ENCODE measurements around the gene EYA4.

The EYA4 gene

GRCh38 chr6:133242637-133243585 is 1.8 kb downstream of the EYA4 start:
- DNase-seq: peak; percentile 58

DNA sequence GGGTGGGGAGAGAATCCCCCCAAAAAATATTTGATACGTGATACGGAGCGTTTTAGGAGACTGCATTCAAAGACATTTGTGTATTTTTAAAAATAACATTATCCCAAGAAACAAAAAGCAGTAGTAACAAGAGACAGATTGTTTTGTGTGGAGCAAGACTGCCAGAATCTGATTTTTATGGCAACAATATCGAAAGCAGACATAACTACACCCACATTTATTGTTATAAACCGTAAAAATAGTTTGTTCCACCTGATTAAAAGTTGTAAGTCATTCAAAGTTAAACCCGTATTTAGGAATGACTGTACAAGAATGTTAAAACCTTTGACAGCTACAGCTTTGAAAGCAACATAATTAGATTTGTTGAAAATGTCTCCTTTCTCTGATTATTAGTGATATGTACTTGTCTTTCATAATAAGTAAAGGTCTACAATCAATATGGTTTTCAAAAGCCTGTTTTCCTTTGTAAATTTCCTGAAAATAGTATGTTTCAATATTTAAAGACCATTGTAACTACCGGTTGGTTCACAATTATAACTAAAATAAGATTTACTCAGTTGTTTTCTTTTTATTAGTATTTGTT is 2.7 kb downstream of the EYA4 start:
- no peak for DNase-seq

DNA sequence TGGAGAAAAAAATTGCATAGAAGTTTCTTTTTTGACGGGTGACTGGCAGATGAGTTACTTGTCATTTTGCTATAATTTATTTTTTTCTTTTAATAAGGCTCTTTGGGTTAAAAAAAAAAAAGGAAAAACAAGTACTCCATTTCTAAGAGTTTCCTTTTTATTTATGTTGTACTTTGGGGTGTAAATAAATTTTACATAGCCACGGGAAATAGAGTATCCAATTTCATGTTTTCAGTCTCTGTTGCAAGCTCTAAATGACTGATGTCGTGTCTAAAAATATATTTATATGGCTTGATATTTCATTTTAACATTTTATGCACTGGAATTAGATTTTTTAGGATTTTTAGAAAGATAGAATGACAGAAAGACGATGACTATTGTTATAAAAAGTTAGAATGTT is 3.4 kb downstream of the EYA4 start:
- no peak for DNase-seq

DNA sequence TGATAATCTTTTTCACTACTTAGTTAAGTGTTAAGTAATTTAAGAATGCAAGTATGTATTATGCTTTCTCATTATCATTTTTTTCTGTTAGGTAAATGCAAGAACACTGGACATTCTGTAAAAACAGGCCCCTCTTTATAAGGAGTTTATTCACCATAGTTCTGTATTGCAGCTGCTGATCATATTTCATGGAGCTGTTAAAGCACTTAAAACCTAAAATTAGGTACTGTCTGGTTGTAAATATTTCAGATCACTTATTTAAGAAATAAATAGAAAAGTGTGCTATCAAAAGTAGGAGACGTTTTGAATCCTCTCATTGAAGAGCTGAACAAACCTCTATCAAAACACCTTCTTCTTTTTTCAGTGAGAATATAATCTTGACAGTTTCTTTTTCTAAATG is 3.9 kb downstream of the EYA4 start:
- no peak for DNase-seq

- DNase-seq: no peak
Measured at GRCh38 chr6:133245422-133245903, 4.3 kb downstream of the EYA4 start.

DNA sequence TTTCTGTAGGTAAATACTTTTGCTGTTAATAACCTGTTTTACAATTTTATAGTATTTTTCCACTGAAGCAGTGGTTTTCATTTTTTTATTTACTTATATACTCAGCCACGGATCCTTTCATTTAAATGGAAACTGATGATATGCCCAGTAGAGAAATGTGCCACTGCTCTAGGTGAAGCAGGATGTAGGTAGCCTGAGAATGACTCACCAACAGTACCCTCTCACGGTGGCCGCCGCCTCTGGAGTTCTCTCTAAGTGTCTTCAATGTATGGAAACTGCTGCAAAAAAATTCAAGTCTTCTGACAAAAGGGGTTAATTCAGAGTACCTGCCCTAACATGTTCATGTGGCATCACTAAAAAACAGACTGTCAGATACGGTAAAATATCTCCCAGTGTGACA is 6.4 kb downstream of the EYA4 start:
- no peak for DNase-seq

DNA sequence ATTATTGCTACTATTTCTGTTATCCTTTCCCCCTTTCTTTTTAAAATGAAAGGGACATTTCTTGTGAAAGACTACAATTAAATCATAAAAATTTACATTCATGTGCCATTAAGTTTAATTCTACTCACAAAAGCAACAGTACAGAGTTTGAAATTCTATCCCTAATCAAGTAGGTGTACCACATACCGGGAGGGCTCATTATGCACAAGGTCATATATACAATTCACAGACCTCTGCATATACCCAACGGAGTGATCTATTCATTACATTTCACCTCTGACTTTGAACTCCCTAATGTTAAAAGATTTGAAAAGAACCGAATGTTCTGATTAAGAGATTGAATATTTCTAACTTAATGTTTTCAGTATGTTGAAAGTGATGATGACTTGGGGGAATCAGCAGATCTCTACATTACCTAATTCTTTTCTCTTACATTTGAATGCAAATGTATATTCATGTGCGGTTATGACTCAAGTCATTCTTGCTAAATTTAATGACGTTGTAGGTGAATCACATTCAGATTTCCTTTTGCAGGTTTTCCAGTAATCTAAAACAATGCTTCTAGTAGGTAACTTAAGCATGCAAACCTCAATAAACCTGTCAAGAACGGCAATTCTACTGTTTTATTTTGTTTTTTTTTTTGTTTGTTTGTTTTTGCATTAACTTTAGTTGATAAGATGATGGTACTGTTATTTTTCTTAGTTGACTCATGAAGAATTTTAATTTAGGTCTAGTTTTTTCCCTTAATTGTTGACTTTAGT is 7.3 kb downstream of the EYA4 start:
- DNase-seq: no peak

- DNase-seq: no peak
Measured at GRCh38 chr6:133251688-133252087, 10.5 kb downstream of the EYA4 start.

- DNase-seq: no peak
Measured at GRCh38 chr6:133254552-133255228, 13.5 kb downstream of the EYA4 start.

DNA sequence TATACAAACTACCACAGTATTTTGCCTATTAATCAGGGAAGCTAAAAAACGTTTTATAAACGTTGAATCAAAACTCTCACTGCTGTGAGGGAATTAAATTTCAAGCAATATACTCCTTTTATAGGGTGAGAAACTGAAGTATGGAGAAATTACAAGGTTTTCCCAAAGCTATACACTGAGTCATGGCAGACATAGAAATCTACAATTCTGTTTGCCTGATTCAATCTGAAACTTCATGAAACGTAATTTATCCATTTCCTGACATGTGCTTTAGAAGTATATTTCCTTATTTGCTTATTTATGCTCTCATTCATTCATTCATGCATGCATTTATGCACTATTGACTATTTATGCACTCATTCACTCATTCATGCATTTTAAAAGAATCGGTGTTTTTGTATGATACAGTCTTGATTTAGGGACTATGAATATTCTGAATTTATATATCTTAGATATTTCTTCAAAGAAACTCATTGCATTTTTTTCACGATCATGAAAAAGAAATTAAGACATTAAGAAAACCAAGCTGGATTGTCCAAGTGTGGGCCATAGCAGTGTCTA is 16.5 kb downstream of the EYA4 start:
- DNase-seq: no peak

GRCh38 chr6:133259561-133259960 is 18.4 kb downstream of the EYA4 start:
- no peak for DNase-seq

GRCh38 chr6:133262804-133263203 is 21.6 kb downstream of the EYA4 start:
- DNase-seq: no peak

GRCh38 chr6:133265066-133265465 is 23.9 kb downstream of the EYA4 start:
- no peak for DNase-seq

DNA sequence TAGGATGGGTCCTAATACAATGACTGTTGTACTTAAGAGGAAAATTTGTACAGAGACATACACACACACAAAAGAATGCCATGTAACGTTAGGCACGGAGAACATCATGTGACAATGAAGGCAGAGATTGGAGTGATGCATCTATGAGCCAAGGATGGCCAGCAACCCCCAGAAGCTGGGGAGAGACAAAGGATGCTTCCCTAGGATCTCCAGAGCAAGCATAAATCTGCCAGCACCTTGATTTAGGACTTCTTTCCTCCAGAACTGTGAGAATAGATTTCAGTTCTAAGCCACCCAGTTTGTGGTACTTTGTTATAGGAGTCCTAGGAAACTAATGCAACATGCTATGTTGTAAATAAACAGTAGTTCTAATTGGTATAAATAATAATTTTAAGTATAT is 25.0 kb downstream of the EYA4 start:
- no peak for DNase-seq

GRCh38 chr6:133268621-133269020 is 27.5 kb downstream of the EYA4 start:
- no peak for DNase-seq

DNA sequence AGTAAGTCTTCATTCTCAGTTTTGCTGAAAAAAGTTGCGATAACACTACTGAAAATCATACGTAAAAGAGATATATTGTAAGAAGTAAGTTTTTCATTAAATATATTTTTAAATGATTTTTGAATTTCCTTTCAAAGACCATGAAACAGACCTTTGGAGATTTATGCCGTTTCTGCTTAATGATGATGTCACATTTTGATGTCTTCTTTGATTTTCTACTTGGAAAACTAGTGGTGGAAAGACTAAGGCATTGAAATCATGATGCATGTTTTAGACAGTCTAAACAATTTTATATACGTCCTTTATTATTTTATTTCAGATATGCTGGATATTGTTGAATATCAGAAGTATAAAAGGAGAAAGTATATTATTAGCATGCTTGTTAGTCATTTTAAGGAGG is 33.7 kb downstream of the EYA4 start:
- DNase-seq: no peak

GRCh38 chr6:133275213-133275612 is 34.1 kb downstream of the EYA4 start:
- DNase-seq: no peak

GRCh38 chr6:133277228-133277899 is 36.2 kb downstream of the EYA4 start:
- no peak for DNase-seq

DNA sequence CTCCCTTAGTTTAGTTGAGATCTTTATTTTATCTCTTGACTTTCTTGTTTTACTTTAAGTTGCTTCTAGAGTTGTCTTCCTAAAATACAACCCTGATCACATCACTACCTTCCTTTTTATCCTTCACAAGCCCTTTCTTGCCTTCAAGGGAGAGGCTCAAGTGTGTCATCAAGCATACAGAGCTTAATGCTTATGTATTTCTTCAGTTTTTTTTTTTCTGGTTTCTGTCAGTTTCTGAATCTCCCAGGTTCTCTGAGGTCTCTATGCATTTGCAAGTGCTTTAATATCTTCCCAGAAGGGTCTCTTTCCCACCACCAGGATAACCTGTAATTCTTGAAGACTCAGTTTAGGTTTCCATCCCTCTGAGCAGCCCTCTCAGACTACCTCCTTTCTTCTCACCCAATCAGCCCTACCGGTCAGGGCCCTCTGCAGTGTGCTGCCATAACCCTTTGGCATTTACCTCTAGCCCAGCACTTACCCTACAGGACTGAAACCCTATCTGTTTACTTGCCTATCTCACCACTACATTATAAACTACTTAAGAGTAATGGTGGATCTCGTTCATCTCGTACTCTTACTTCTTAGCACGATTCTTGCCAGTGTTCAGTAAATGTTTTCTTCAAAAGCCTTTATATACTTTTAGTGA is 36.9 kb downstream of the EYA4 start:
- DNase-seq: no peak

GRCh38 chr6:133286765-133287164 is 45.6 kb downstream of the EYA4 start:
- DNase-seq: no peak

GRCh38 chr6:133288662-133289061 is 47.5 kb downstream of the EYA4 start:
- DNase-seq: no peak
